Caki2 (cell line): ENCODE measurements around the gene ENDOU. TPM values are rescaled to one million over a fixed set of nuclear protein-coding genes. Genes with fewer than 3 reads are reported as not detected.
A peak's percentile ranks its signal among the peaks of the same experiment; 100 is the strongest.
"Not testable (repeated sequence)": the region's sequence is repeated elsewhere in the genome, so short reads cannot be mapped to it uniquely, and the experiment has no call there.

Source experiments
- DNase-seq: peaks from one replicate; pipeline ENCODE4 v3.0.0-alpha.2; 2015; ENCODE audit warnings: low read depth
- in situ Hi-C: cut with HindIII; loops from 2 replicates; pipeline ENCODE4 v1.10.0; 2016; ENCODE audit warnings: low sequenced_read_pairs, low pct_unique_long_range_greater_than_20kb, mixed read lengths
- total RNA-seq: library from RNA; depleted of rRNA; stranded (reverse); fragments of >200 nt; shearing (Covaris generic); gene quantifications from 2 replicates; pipeline ENCODE4 v1.2.3, GENCODE V29; 2014; ENCODE audit warnings: low replicate concordance

ENDOU gene
- total RNA-seq, 1 experiment from 2014 or later = not detected

GRCh38 chr12:47709671-47710070 lies 15.6 kb downstream of the ENDOU start:
- in situ Hi-C loops = no loop called here
- DNase-seq = no peak

GRCh38 chr12:47709237-47709636 lies 16.1 kb downstream of the ENDOU start:
- no peak for DNase-seq
- in situ Hi-C loops = no loop called here

GRCh38 chr12:47707905-47708543 lies 17.3 kb downstream of the ENDOU start:
- in situ Hi-C loops = no loop called here
- no peak for DNase-seq

- in situ Hi-C loops = no loop called here
Measured at GRCh38 chr12:47707355-47707754, 17.9 kb downstream of the ENDOU start.

GRCh38 chr12:47705566-47706425 lies 19.5 kb downstream of the ENDOU start, which contains the start of gene RPAP3:
Gene RPAP3, minus strand, starts transcription at chr12:47706030. Its CDS starts 3,190 bp downstream, at chr12:47702840.
- in situ Hi-C loops = no loop called here
- DNase-seq = peak; percentile 72

More at GRCh38 chr12:47707355-47707754, 17.9 kb downstream of the ENDOU start:
- DNase-seq = no peak

- in situ Hi-C loops = no loop called here
- peak; percentile 19 for DNase-seq
Measured at GRCh38 chr12:47705229-47705565, 20.1 kb downstream of the ENDOU start.

- no peak for DNase-seq
- in situ Hi-C loops = no loop called here
Measured at GRCh38 chr12:47704719-47705118, 20.6 kb downstream of the ENDOU start.

- no peak for DNase-seq
- in situ Hi-C loops = no loop called here
Measured at GRCh38 chr12:47700263-47700662, 25.0 kb downstream of the ENDOU start.

GRCh38 chr12:47698631-47699030 lies 26.7 kb downstream of the ENDOU start:
- in situ Hi-C loops = loop anchor here (25.0 kb wide), 1 partner anchor 661 kb away; no protein-coding TSS in a partner anchor
- DNase-seq = no peak

- in situ Hi-C loops = loop anchor here (25.0 kb wide), 1 partner anchor 661 kb away; no protein-coding TSS in a partner anchor
- no peak for DNase-seq
Measured at GRCh38 chr12:47698055-47698454, 27.2 kb downstream of the ENDOU start.

- DNase-seq = no peak
- in situ Hi-C loops = loop anchor here (25.0 kb wide), 1 partner anchor 652 kb away; no protein-coding TSS in a partner anchor
Measured at GRCh38 chr12:47689215-47689614, 36.1 kb downstream of the ENDOU start.

- no peak for DNase-seq
- in situ Hi-C loops = loop anchor here (25.0 kb wide), 1 partner anchor 650 kb away; no protein-coding TSS in a partner anchor
Measured at GRCh38 chr12:47687636-47688035, 37.7 kb downstream of the ENDOU start.

GRCh38 chr12:47686645-47687240 lies 38.5 kb downstream of the ENDOU start:
- DNase-seq = peak; percentile 37
- in situ Hi-C loops = loop anchor here (25.0 kb wide), 1 partner anchor 649 kb away; no protein-coding TSS in a partner anchor

GRCh38 chr12:47679785-47680184 lies 45.5 kb downstream of the ENDOU start:
- no peak for DNase-seq
- in situ Hi-C loops = loop anchor here (25.0 kb wide), 1 partner anchor 642 kb away; no protein-coding TSS in a partner anchor

- in situ Hi-C loops = no loop called here
- no peak for DNase-seq
Measured at GRCh38 chr12:47672068-47672467, 53.2 kb downstream of the ENDOU start.

GRCh38 chr12:47667935-47668334 lies 57.4 kb downstream of the ENDOU start:
- in situ Hi-C loops, DNase-seq: not testable (repeated sequence)
